Mucosa of rectum (tissue), 2 donors: ENCODE measurements around the gene PTPRD.

Experiments used
- H3K27ac ChIP-seq, 2 donors: one replicate each; pipeline ENCODE4 v1.7.0; 2013; ENCODE audit warnings: inconsistent platforms in 2 of 2, low read depth in 2 of 2, low read length in 2 of 2
- H3K27me3 ChIP-seq, 2 donors: one replicate each; pipeline ENCODE4 v1.7.0; 2013; ENCODE audit warnings: low read length in 2 of 2; ENCODE audit not compliant: control insufficient read depth in 2 of 2, insufficient read depth in 2 of 2
- H3K36me3 ChIP-seq, 2 donors: one replicate each; pipeline ENCODE4 v1.7.0; 2013; ENCODE audit warnings: low read length in 2 of 2; ENCODE audit not compliant: control insufficient read depth in 2 of 2, insufficient read depth in 2 of 2
- H3K4me1 ChIP-seq, 2 donors: one replicate each; pipeline ENCODE4 v1.7.0; 2013; ENCODE audit warnings: low read length in 2 of 2, mild to moderate bottlenecking in 1 of 2; ENCODE audit not compliant: control insufficient read depth in 2 of 2, insufficient read depth in 2 of 2
- H3K4me3 ChIP-seq, 2 donors: one replicate each; pipeline ENCODE4 v1.7.0; 2013; ENCODE audit warnings: low read length in 2 of 2
- H3K9ac ChIP-seq, 2 donors: one replicate each; pipeline ENCODE4 v1.7.0; 2013; ENCODE audit warnings: low read length in 2 of 2, low read depth in 1 of 2, mild to moderate bottlenecking in 1 of 2
- H3K9me3 ChIP-seq, 2 donors: one replicate each; pipeline ENCODE4 v1.7.0; 2013; ENCODE audit warnings: low read length in 2 of 2; ENCODE audit not compliant: control insufficient read depth in 2 of 2
- donor health status: healthy.
- donor health status: Normal muscosa, but diverticular disease.

PTPRD gene

GRCh38 chr9:9783211-9783610, 829.6 kb downstream of the PTPRD start:
- no peak overlapping the region for H3K9ac ChIP-seq
- H3K9me3 ChIP-seq: no peaks in the 10 kb centered on the region
- no peaks in the 10 kb centered on the region for H3K27me3 ChIP-seq
- H3K4me3 ChIP-seq: no peak overlapping the region
- no peaks in the 10 kb centered on the region for H3K4me1 ChIP-seq
- no peaks in the 10 kb centered on the region for H3K36me3 ChIP-seq
- no peak overlapping the region for H3K27ac ChIP-seq

- Histone ChIP-seq H3K4me3 (no peak overlapping the region), H3K36me3 (no peaks in the 10 kb centered on the region), H3K9ac (no peak overlapping the region), H3K4me1 (no peaks in the 10 kb centered on the region), H3K9me3 (no peaks in the 10 kb centered on the region), H3K27me3 (no peaks in the 10 kb centered on the region), H3K27ac (no peak overlapping the region)
Measured at GRCh38 chr9:9778293-9778692, 834.5 kb downstream of the PTPRD start.

GRCh38 chr9:9774471-9774870, 838.3 kb downstream of the PTPRD start:
- H3K36me3 ChIP-seq: no peaks in the 10 kb centered on the region
- no peak overlapping the region for H3K27ac ChIP-seq
- H3K4me3 ChIP-seq: no peak overlapping the region
- no peaks in the 10 kb centered on the region for H3K27me3 ChIP-seq
- no peaks in the 10 kb centered on the region for H3K4me1 ChIP-seq
- H3K9ac ChIP-seq: no peak overlapping the region
- H3K9me3 ChIP-seq: no peaks in the 10 kb centered on the region

GRCh38 chr9:9771314-9771713, 841.5 kb downstream of the PTPRD start:
- Histone ChIP-seq H3K27me3 (no peaks in the 10 kb centered on the region), H3K4me1 (no peaks in the 10 kb centered on the region), H3K9me3 (no peaks in the 10 kb centered on the region), H3K9ac (no peak overlapping the region), H3K27ac (no peak overlapping the region), H3K4me3 (no peak overlapping the region), H3K36me3 (no peaks in the 10 kb centered on the region)

- no peaks in the 10 kb centered on the region for H3K4me1 ChIP-seq
- no peaks in the 10 kb centered on the region for H3K36me3 ChIP-seq
- H3K27ac ChIP-seq: no peak overlapping the region
- no peaks in the 10 kb centered on the region for H3K9me3 ChIP-seq
- H3K27me3 ChIP-seq: no peaks in the 10 kb centered on the region
- no peak overlapping the region for H3K9ac ChIP-seq
- no peak overlapping the region for H3K4me3 ChIP-seq
Measured at GRCh38 chr9:9764821-9765220, 848.0 kb downstream of the PTPRD start.

- Histone ChIP-seq H3K9ac (no peak overlapping the region), H3K27ac (no peak overlapping the region), H3K4me3 (no peak overlapping the region), H3K27me3 (no peaks in the 10 kb centered on the region), H3K36me3 (no peaks in the 10 kb centered on the region), H3K9me3 (no peaks in the 10 kb centered on the region), H3K4me1 (peaks cover 0 to 16% of the 10 kb centered on the region in 2 donors)
Measured at GRCh38 chr9:9754186-9754585, 858.6 kb downstream of the PTPRD start.

- no peaks in the 10 kb centered on the region for H3K27me3 ChIP-seq
- peaks cover 0 to 16% of the 10 kb centered on the region in 2 donors for H3K4me1 ChIP-seq
- no peaks in the 10 kb centered on the region for H3K36me3 ChIP-seq
- no peak overlapping the region for H3K27ac ChIP-seq
- H3K9ac ChIP-seq: no peak overlapping the region
- H3K9me3 ChIP-seq: no peaks in the 10 kb centered on the region
- no peak overlapping the region for H3K4me3 ChIP-seq
Measured at GRCh38 chr9:9753266-9753665, 859.5 kb downstream of the PTPRD start.

- H3K4me1 ChIP-seq: peaks cover 0 to 16% of the 10 kb centered on the region in 2 donors
- H3K9me3 ChIP-seq: no peaks in the 10 kb centered on the region
- no peak overlapping the region for H3K27ac ChIP-seq
- H3K4me3 ChIP-seq: no peak overlapping the region
- no peak overlapping the region for H3K9ac ChIP-seq
- H3K36me3 ChIP-seq: no peaks in the 10 kb centered on the region
- no peaks in the 10 kb centered on the region for H3K27me3 ChIP-seq
Measured at GRCh38 chr9:9752722-9753121, 860.1 kb downstream of the PTPRD start.

GRCh38 chr9:9751996-9752395, 860.8 kb downstream of the PTPRD start:
- Histone ChIP-seq H3K27me3 (no peaks in the 10 kb centered on the region), H3K9ac (no peak overlapping the region), H3K36me3 (no peaks in the 10 kb centered on the region), H3K4me3 (no peak overlapping the region), H3K4me1 (peaks cover 0 to 16% of the 10 kb centered on the region in 2 donors), H3K9me3 (no peaks in the 10 kb centered on the region), H3K27ac (no peak overlapping the region)

- Histone ChIP-seq H3K27ac (no peak overlapping the region), H3K4me1 (peaks cover 0 to 16% of the 10 kb centered on the region in 2 donors)
Measured at GRCh38 chr9:9750719-9751118, 862.1 kb downstream of the PTPRD start.

GRCh38 chr9:9749591-9749990, 863.2 kb downstream of the PTPRD start:
- H3K4me3 ChIP-seq: no peak overlapping the region
- H3K4me1 ChIP-seq: peaks cover 0 to 16% of the 10 kb centered on the region in 2 donors
- no peak overlapping the region for H3K9ac ChIP-seq
- no peak overlapping the region for H3K27ac ChIP-seq
- no peaks in the 10 kb centered on the region for H3K36me3 ChIP-seq
- no peaks in the 10 kb centered on the region for H3K9me3 ChIP-seq
- no peaks in the 10 kb centered on the region for H3K27me3 ChIP-seq

More at GRCh38 chr9:9750719-9751118, 862.1 kb downstream of the PTPRD start:
- H3K36me3 ChIP-seq: no peaks in the 10 kb centered on the region
- H3K9me3 ChIP-seq: no peaks in the 10 kb centered on the region
- no peaks in the 10 kb centered on the region for H3K27me3 ChIP-seq
- no peak overlapping the region for H3K9ac ChIP-seq
- H3K4me3 ChIP-seq: no peak overlapping the region
